Transverse colon (tissue), 4 donors: ENCODE measurements around the gene TAS2R19. TPM values are rescaled to one million over a fixed set of nuclear protein-coding genes. Genes with fewer than 3 reads are reported as not detected.

ENCODE experiments used
- DNase-seq: peaks from one replicate; pipeline ENCODE4 v3.0.0-alpha.2; 2019
- H3K27ac ChIP-seq, 4 donors: fragments of 200-600 bp; sonication (generic); 2 replicates each; pipeline ENCODE4 v1.5.1; 2016 to 2018; ENCODE audit warnings: inconsistent platforms in 4 of 4
- H3K27me3 ChIP-seq: fragments of 200-600 bp; sonication (generic); 2 replicates; pipeline ENCODE4 v1.5.1; 2017; ENCODE audit warnings: inconsistent platforms
- H3K36me3 ChIP-seq, 4 donors: fragments of 200-600 bp; sonication (generic); 2 replicates each; pipeline ENCODE4 v1.5.1; 2017 to 2019; ENCODE audit warnings: inconsistent platforms in 4 of 4
- H3K4me1 ChIP-seq, 4 donors: fragments of 200-600 bp; sonication (generic); 2 replicates each; pipeline ENCODE4 v1.5.1; 2017 to 2020; ENCODE audit warnings: inconsistent platforms in 4 of 4
- H3K4me3 ChIP-seq, 4 donors: fragments of 200-600 bp; sonication (generic); 1 replicate in 1 of 4; 2 replicates in 3 of 4; pipeline versions ENCODE4 v1.5.1 to v1.6.1; 2017 to 2019; ENCODE audit warnings: inconsistent platforms in 4 of 4
- H3K9me3 ChIP-seq, 2 donors: fragments of 200-600 bp; sonication (generic); 2 replicates each; pipeline ENCODE4 v1.5.1; 2017 to 2019; ENCODE audit warnings: inconsistent platforms in 2 of 2
- EP300 ChIP-seq: sonication (generic); formaldehyde crosslinking; IDR thresholded peaks from one replicate; pipeline ENCODE4 v1.6.1; 2017; ENCODE audit warnings: antibody characterized with exemption, low read depth
- POLR2A ChIP-seq: fragments of 450-650 bp; IDR thresholded peaks from one replicate; pipeline ENCODE4 v1.6.1; 2016; ENCODE audit warnings: antibody characterized with exemption, mild to moderate bottlenecking, moderate library complexity
- POLR2AphosphoS5 ChIP-seq, 3 donors: sonication (generic); formaldehyde crosslinking; IDR thresholded peaks; one replicate each; pipeline ENCODE4 v1.6.1; 2016; ENCODE audit warnings: antibody characterized with exemption in 3 of 3
- WGBS, 2 donors: methylation state at CpG; one replicate each; pipeline ENCODE4 v1.1.5; 2018; ENCODE audit warnings: low coverage in 1 of 2; 5-methylcytosine and 5-hydroxymethylcytosine counted together
- in situ Hi-C, 4 donors: fragments of 200-750 bp; cut with MboI; loops; one replicate each; pipeline versions ENCODE4 v1.15.0 to v1.15.1; 2017; ENCODE audit warnings: low sequenced_read_pairs in 3 of 4, low pct_ligation_motif_present in 1 of 4, low pct_unique_long_range_greater_than_20kb in 1 of 4
- intact Hi-C: fragments of 100-400 bp; cut with DNase I; formaldehyde crosslinking; loops from one replicate; pipeline ENCODE4 v1.15.1; 2023; ENCODE audit warnings: low total_unique reads
- total RNA-seq, 4 donors: library from RNA; depleted of rRNA; stranded (reverse); fragments of >200 nt; gene quantifications; one replicate each; pipeline ENCODE4 v1.1.0, GENCODE V29; 2016
- TF ChIP-seq, protein P1 (sequence below), 5 experiments: fragments of 200-600 bp in 3 of 5; fragments of 450-650 bp in 2 of 5; sonication (generic) in 3 of 5; IDR thresholded peaks; 1 replicate in 2 of 5; 2 replicates in 3 of 5; pipeline ENCODE4 v1.5.1; 2016 to 2017; ENCODE audit warnings: antibody characterized with exemption in 5 of 5, inconsistent platforms in 3 of 5, mild to moderate bottlenecking in 2 of 5, moderate library complexity in 1 of 5

Gene TAS2R19
- total RNA-seq, 4 donors from 2014 or later = 1.4 to 9.2 (median 5.0) TPM

DNA sequence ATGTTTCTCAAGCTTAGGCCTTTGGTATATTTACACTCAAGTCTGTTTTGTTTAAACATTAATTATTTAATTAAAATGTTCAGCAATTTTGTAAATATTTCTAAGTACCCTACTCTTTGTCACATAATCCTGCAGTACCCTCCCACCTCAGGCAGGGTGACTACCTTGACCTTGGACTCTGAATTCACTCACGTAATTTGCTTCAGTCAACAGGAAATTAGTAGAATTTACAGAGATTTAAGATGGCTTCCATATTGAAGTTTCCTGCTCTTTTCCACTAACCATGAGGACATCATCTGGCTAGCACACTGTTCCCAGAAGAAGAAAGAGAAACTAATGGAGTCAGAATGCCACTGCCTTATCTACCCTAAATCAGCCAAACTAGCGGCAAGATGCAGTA is 967 bp upstream of the TAS2R19 start:
- Histone ChIP-seq H3K4me1 (no peaks in the 10 kb centered on the region), H3K9me3 (no peaks in the 10 kb centered on the region), H3K4me3 (no peak overlapping the region), H3K27me3 (no peaks in the 10 kb centered on the region), H3K36me3 (no peaks in the 10 kb centered on the region), H3K27ac (no peak overlapping the region)
- in situ Hi-C loops = no loop called here
- intact Hi-C loops = no loop called here
- no peak for DNase-seq
- 85 to 100% methylated on average over 1 to 2 of the region's 2 CpGs for WGBS, 2 donors
- TF ChIP-seq POLR2AphosphoS5 (IDR thresholded peaks at IDR 0.05) (no peak), POLR2A (no peak), EP300 (no peak)
- TF ChIP-seq, protein P1, sequence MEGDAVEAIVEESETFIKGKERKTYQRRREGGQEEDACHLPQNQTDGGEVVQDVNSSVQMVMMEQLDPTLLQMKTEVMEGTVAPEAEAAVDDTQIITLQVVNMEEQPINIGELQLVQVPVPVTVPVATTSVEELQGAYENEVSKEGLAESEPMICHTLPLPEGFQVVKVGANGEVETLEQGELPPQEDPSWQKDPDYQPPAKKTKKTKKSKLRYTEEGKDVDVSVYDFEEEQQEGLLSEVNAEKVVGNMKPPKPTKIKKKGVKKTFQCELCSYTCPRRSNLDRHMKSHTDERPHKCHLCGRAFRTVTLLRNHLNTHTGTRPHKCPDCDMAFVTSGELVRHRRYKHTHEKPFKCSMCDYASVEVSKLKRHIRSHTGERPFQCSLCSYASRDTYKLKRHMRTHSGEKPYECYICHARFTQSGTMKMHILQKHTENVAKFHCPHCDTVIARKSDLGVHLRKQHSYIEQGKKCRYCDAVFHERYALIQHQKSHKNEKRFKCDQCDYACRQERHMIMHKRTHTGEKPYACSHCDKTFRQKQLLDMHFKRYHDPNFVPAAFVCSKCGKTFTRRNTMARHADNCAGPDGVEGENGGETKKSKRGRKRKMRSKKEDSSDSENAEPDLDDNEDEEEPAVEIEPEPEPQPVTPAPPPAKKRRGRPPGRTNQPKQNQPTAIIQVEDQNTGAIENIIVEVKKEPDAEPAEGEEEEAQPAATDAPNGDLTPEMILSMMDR (IDR thresholded peaks at IDR 0.05) = no peak

DNA sequence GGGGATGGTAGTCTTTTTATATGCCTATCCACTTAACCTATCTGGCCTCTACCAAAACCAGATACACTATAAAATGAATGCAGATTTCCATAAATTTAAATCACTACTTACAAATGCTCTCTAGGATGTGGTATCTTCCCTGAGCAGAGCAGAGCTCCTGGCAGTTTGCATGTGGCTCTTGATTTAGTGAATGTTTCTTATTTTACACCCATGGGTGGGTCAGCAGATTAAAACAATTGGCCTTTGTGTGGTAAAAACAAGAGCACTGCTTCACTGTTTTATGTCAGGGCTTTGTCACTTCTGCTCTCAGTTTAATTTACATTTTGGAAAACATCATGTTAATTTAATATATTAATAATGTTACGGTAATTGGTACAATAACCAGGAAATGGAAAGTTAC is 5.5 kb downstream of the TAS2R19 start:
- Histone ChIP-seq H3K27ac (peak overlapping the region; percentile 61 to 73 (median 69)), H3K36me3 (no peaks in the 10 kb centered on the region), H3K27me3 (no peaks in the 10 kb centered on the region), H3K4me3 (no peak overlapping the region), H3K9me3 (no peaks in the 10 kb centered on the region), H3K4me1 (peaks cover 0 to 24% (median 14%) of the 10 kb centered on the region in 4 donors)
- TF ChIP-seq POLR2A = no peak
- no peak for TF ChIP-seq POLR2AphosphoS5 (IDR thresholded peaks at IDR 0.05)
- no peak for TF ChIP-seq EP300
- TF ChIP-seq, protein P1 (IDR thresholded peaks at IDR 0.05) = no peak
- intact Hi-C loops = no loop called here
- WGBS, 2 donors = 33 to 67% methylated on average over 1 of the region's 1 CpG
- peak; percentile 16 for DNase-seq
- in situ Hi-C loops = loop anchor here in 3 of 4 donors (5.0 kb wide), 1 partner anchor 55 kb away; no protein-coding TSS in a partner anchor

DNA sequence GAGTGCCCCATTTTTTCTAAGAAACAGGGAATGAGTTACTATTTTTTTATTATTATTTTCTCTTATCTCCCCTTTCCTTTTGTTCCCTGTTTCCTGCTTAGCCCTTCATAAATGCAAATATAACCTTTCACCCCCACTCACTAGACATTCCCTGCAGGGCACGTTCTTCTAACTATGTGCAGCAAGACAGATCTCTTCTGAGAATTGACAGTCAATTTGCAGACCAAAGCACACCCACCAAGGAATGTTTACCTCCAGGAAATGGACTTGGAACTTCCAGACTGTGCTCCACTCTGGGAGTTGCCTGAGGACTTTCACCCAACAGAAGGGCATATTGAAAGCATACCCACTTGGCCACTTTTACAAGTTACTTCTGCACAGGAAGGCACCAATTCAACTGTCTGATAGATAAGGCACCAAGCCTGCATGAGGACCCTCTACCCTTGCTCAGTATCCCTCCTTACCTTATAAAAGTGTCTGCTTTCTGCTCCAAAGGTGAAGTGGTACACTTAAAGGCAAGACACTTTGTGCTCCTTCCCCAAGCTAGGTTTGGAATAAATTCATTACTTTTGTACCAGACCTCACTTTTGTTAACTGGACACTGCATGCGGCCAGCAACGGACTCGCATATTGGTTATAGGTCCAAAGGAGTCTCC is 6.5 kb downstream of the TAS2R19 start:
- H3K4me1 ChIP-seq = peaks cover 0 to 24% (median 14%) of the 10 kb centered on the region in 4 donors
- H3K27ac ChIP-seq = peak overlapping the region; percentile 61 to 73 (median 69)
- H3K9me3 ChIP-seq = no peaks in the 10 kb centered on the region
- no peaks in the 10 kb centered on the region for H3K36me3 ChIP-seq
- in situ Hi-C loops (loop anchor here in 3 of 4 donors (5.0 kb wide), 1 partner anchor 56 kb away; no protein-coding TSS in a partner anchor), intact Hi-C loops (no loop called here)
- peak; percentile 57 for DNase-seq
- H3K27me3 ChIP-seq = no peaks in the 10 kb centered on the region
- no peak overlapping the region for H3K4me3 ChIP-seq
- WGBS, 2 donors = 73 to 78% methylated on average over 4 of the region's 4 CpGs
- TF ChIP-seq POLR2AphosphoS5 (IDR thresholded peaks at IDR 0.05) (peak in 1 of 3 donors; percentile 34), POLR2A (no peak)

DNA sequence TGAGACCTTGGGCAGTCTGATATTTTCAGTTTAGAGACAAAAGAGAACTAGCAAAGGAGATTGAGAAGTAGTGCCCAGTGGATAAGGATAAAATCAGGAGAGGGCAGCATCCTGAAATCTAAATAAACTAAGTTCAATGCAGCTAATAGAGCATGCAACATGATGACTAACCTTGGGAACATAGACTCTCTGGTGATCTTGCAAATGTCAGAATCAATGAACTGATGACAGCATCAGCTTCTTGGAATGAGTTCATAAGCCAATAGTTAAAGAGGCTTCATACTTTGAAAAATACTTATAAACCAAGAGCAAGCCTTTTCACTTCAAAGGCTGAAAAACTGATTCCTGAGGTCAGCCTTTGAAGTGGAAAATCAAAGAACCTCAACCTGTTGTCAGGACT is 8.2 kb downstream of the TAS2R19 start:
- in situ Hi-C loops = no loop called here

More for the DNA sequence above, 8.2 kb downstream of the TAS2R19 start:
- H3K36me3 ChIP-seq = no peaks in the 10 kb centered on the region
- no peak overlapping the region for H3K4me3 ChIP-seq
- H3K9me3 ChIP-seq = no peaks in the 10 kb centered on the region
- intact Hi-C loops = loop anchor here (5.0 kb wide), 1 partner anchor 873 kb away; no protein-coding TSS in a partner anchor
- no peaks in the 10 kb centered on the region for H3K27me3 ChIP-seq
- TF ChIP-seq, protein P1 (IDR thresholded peaks at IDR 0.05) = no peak
- TF ChIP-seq POLR2A (no peak), POLR2AphosphoS5 (IDR thresholded peaks at IDR 0.05) (no peak), EP300 (no peak)
- H3K27ac ChIP-seq = no peak overlapping the region
- peaks cover 0 to 24% (median 14%) of the 10 kb centered on the region in 4 donors for H3K4me1 ChIP-seq
- no peak for DNase-seq
